Thyroid gland (tissue), 4 donors: ENCODE data around the gene GNG4. TPM values are rescaled to one million over a fixed set of nuclear protein-coding genes. Genes with fewer than 3 reads are reported as not detected.

Experiments used
- DNase-seq, 2 donors: peaks; one replicate each; pipeline ENCODE4 v3.0.0-alpha.2; 2019
- H3K27ac ChIP-seq, 3 donors: fragments of 200-600 bp; sonication (generic); 1 replicate in 2 of 3; 2 replicates in 1 of 3; pipeline ENCODE4 v1.5.1; 2016 to 2019; ENCODE audit warnings: mild to moderate bottlenecking in 1 of 3, moderate library complexity in 1 of 3
- H3K27me3 ChIP-seq: fragments of 200-600 bp; sonication (generic); one replicate; pipeline ENCODE4 v1.5.1; 2019
- H3K36me3 ChIP-seq, 2 donors: fragments of 200-600 bp; sonication (generic); one replicate each; pipeline ENCODE4 v1.5.1; 2016 to 2019
- H3K4me1 ChIP-seq, 2 donors: fragments of 200-600 bp; sonication (generic); one replicate each; pipeline ENCODE4 v1.5.1; 2017 to 2019
- H3K4me3 ChIP-seq, 3 donors: fragments of 200-600 bp; sonication (generic); replicated peaks in 1 of 3; 1 replicate in 2 of 3; 2 replicates in 1 of 3; pipeline ENCODE4 v1.5.1; 2016; ENCODE audit warnings: mild to moderate bottlenecking in 1 of 3
- H3K9me3 ChIP-seq: fragments of 200-600 bp; sonication (generic); one replicate; pipeline ENCODE4 v1.5.1; 2017
- POLR2A ChIP-seq, 2 donors: fragments of 450-650 bp; IDR thresholded peaks; one replicate each; pipeline ENCODE4 v1.6.1; 2017; ENCODE audit warnings: antibody characterized with exemption in 2 of 2, mild to moderate bottlenecking in 2 of 2, moderate library complexity in 1 of 2
- WGBS, 2 donors: methylation state at CpG; one replicate each; pipeline ENCODE4 v1.1.5; 2017; 5-methylcytosine and 5-hydroxymethylcytosine counted together
- intact Hi-C: fragments of 100-400 bp; cut with DNase I; formaldehyde crosslinking; loops from one replicate; pipeline ENCODE4 v1.15.1; 2023
- total RNA-seq, 4 donors: library from RNA; depleted of rRNA; stranded (reverse); fragments of >200 nt; gene quantifications; one replicate each; pipeline ENCODE4 v1.2.3, GENCODE V29; 2016
- TF ChIP-seq, protein P1 (sequence below), 6 experiments: fragments of 200-600 bp in 3 of 6; fragments of 450-650 bp in 3 of 6; sonication (generic) in 3 of 6; IDR thresholded peaks; one replicate each; pipeline ENCODE4 v1.5.1; 2016 to 2019; ENCODE audit warnings: antibody characterized with exemption in 6 of 6, mild to moderate bottlenecking in 2 of 6, inconsistent platforms in 1 of 6, moderate library complexity in 1 of 6

Gene GNG4
- total RNA-seq, 4 donors from 2014 or later: under 0.01 to 3.0 (median 0.13) TPM; not detected in 1

GRCh38 chr1:235682216-235682615 is 32.6 kb upstream of the GNG4 start:
- Histone ChIP-seq H3K36me3 (peaks cover 2 to 10% of the 10 kb centered on the region in 2 donors), H3K27me3 (no peaks in the 10 kb centered on the region)
- intact Hi-C loops: no loop called here

DNA sequence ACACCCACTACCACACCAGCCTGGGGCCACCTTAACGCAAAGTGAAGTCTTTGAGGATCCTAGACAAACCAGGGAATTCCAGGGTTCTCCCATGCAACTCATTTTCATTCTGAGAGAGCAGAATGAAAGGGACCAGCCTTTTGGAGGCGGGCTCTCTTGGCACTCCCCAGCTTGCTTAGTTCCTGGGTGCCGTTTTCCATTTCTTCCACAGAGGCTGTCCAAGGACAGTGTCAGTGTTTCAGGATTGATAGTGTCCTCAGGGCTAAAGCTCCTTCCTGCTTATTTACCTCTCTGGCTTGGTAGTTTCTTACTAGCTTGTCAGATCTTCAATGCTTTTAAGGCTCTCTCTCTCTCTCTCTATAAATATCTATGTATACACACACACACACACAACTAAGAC is 30.1 kb upstream of the GNG4 start:
- DNase-seq: no peak
- Histone ChIP-seq H3K27ac (no peak overlapping the region), H3K27me3 (no peaks in the 10 kb centered on the region), H3K9me3 (no peaks in the 10 kb centered on the region), H3K36me3 (peaks cover 11 to 21% of the 10 kb centered on the region in 2 donors), H3K4me1 (no peaks in the 10 kb centered on the region), H3K4me3 (no peak overlapping the region)
- intact Hi-C loops: no loop called here
- WGBS, 2 donors: 91 to 99% methylated on average over 3 of the region's 3 CpGs
- TF ChIP-seq, protein P1, sequence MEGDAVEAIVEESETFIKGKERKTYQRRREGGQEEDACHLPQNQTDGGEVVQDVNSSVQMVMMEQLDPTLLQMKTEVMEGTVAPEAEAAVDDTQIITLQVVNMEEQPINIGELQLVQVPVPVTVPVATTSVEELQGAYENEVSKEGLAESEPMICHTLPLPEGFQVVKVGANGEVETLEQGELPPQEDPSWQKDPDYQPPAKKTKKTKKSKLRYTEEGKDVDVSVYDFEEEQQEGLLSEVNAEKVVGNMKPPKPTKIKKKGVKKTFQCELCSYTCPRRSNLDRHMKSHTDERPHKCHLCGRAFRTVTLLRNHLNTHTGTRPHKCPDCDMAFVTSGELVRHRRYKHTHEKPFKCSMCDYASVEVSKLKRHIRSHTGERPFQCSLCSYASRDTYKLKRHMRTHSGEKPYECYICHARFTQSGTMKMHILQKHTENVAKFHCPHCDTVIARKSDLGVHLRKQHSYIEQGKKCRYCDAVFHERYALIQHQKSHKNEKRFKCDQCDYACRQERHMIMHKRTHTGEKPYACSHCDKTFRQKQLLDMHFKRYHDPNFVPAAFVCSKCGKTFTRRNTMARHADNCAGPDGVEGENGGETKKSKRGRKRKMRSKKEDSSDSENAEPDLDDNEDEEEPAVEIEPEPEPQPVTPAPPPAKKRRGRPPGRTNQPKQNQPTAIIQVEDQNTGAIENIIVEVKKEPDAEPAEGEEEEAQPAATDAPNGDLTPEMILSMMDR (IDR thresholded peaks at IDR 0.05): no peak

More at GRCh38 chr1:235682216-235682615, 32.6 kb upstream of the GNG4 start:
- DNase-seq: no peak
- H3K4me3 ChIP-seq: no peak overlapping the region
- H3K9me3 ChIP-seq: no peaks in the 10 kb centered on the region
- H3K4me1 ChIP-seq: no peaks in the 10 kb centered on the region
- 96 to 98% methylated on average over 3 of the region's 3 CpGs for WGBS, 2 donors
- TF ChIP-seq POLR2A (IDR thresholded peaks at IDR 0.05): no peak
- TF ChIP-seq, protein P1 (IDR thresholded peaks at IDR 0.05): no peak
- no peak overlapping the region for H3K27ac ChIP-seq

DNA sequence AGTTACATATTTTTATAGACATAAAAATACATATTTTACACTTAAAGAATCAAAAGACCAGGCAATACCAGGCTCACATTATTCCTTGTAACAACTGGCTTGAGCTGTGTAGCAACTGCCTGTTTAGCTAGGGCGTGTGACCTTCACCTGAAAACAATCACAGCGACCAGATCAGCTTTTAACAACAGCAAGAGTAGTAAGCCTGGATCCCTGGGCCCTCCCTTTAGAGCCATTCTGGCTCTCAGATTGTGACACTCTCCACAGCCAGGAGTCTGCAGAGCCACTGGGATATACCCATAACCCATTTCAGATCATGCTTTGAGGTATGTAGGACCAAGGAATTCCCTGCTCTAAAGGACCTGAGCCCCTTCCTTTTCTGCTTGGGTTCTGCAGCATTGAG is 29.4 kb upstream of the GNG4 start:
- Histone ChIP-seq H3K9me3 (no peaks in the 10 kb centered on the region), H3K36me3 (peaks cover 8 to 21% of the 10 kb centered on the region in 2 donors), H3K27ac (no peak overlapping the region), H3K27me3 (no peaks in the 10 kb centered on the region), H3K4me3 (no peak overlapping the region), H3K4me1 (no peaks in the 10 kb centered on the region)
- TF ChIP-seq, protein P1 (IDR thresholded peaks at IDR 0.05): no peak
- TF ChIP-seq POLR2A (IDR thresholded peaks at IDR 0.05): no peak
- DNase-seq: no peak
- 91 to 94% methylated on average over 2 of the region's 2 CpGs for WGBS, 2 donors
- intact Hi-C loops: no loop called here

GRCh38 chr1:235675152-235675890 is 25.7 kb upstream of the GNG4 start:
- H3K27me3 ChIP-seq: no peaks in the 10 kb centered on the region
- H3K36me3 ChIP-seq: peaks cover 12 to 30% of the 10 kb centered on the region in 2 donors
- no peaks in the 10 kb centered on the region for H3K4me1 ChIP-seq
- no peak overlapping the region for H3K4me3 ChIP-seq
- no peak for DNase-seq
- no peaks in the 10 kb centered on the region for H3K9me3 ChIP-seq
- no peak overlapping the region for H3K27ac ChIP-seq
- no peak for TF ChIP-seq POLR2A (IDR thresholded peaks at IDR 0.05)
- TF ChIP-seq, protein P1 (IDR thresholded peaks at IDR 0.05): no peak
- intact Hi-C loops: no loop called here
- 98 to 99% methylated on average over 10 of the region's 10 CpGs for WGBS, 2 donors

GRCh38 chr1:235673981-235674380 is 24.4 kb upstream of the GNG4 start:
- intact Hi-C loops: no loop called here
- H3K4me1 ChIP-seq: no peaks in the 10 kb centered on the region
- WGBS, 2 donors: 71 to 79% methylated on average over 7 of the region's 7 CpGs
- TF ChIP-seq, protein P1 (IDR thresholded peaks at IDR 0.05): no peak
- TF ChIP-seq POLR2A (IDR thresholded peaks at IDR 0.05): no peak
- no peak overlapping the region for H3K27ac ChIP-seq
- no peaks in the 10 kb centered on the region for H3K27me3 ChIP-seq
- H3K9me3 ChIP-seq: no peaks in the 10 kb centered on the region
- H3K36me3 ChIP-seq: peaks cover 13 to 31% of the 10 kb centered on the region in 2 donors
- no peak for DNase-seq
- H3K4me3 ChIP-seq: no peak overlapping the region
